CD4-positive, alpha-beta T cell treated with Interleukin-2 at 100 ng/mL for 4 hours (primary cell): ENCODE measurements around the gene ZNF438.

Source experiments
- DNase-seq: peaks from one replicate; pipeline ENCODE4 v3.0.0-alpha.2; 2020; ENCODE audit warnings: low spot score

Gene ZNF438

GRCh38 chr10:30883751-30884150 is 147.9 kb downstream of the ZNF438 start:
- no peak for DNase-seq

GRCh38 chr10:30883116-30883515 is 148.5 kb downstream of the ZNF438 start:
- DNase-seq = no peak

- no peak for DNase-seq
These were observed 149.4 kb downstream of the ZNF438 start for GRCh38 chr10:30882281-30882680.

- no peak for DNase-seq
These were observed 152.7 kb downstream of the ZNF438 start for GRCh38 chr10:30878920-30879319.

GRCh38 chr10:30877111-30877510 is 154.6 kb downstream of the ZNF438 start:
- DNase-seq = no peak

- no peak for DNase-seq
These were observed 158.3 kb downstream of the ZNF438 start for GRCh38 chr10:30873411-30873810.

- DNase-seq = no peak
These were observed 160.8 kb downstream of the ZNF438 start for GRCh38 chr10:30870896-30871295.

GRCh38 chr10:30869566-30869965 is 162.1 kb downstream of the ZNF438 start:
- no peak for DNase-seq

GRCh38 chr10:30868611-30869010 is 163.1 kb downstream of the ZNF438 start:
- no peak for DNase-seq

GRCh38 chr10:30866896-30867295 is 164.8 kb downstream of the ZNF438 start:
- DNase-seq = no peak

GRCh38 chr10:30865141-30865926 is 166.3 kb downstream of the ZNF438 start:
- DNase-seq = no peak

GRCh38 chr10:30863516-30864210 is 168.0 kb downstream of the ZNF438 start:
- DNase-seq = no peak

GRCh38 chr10:30862486-30862885 is 169.2 kb downstream of the ZNF438 start:
- DNase-seq = no peak

- DNase-seq = no peak
These were observed 169.7 kb downstream of the ZNF438 start for GRCh38 chr10:30861976-30862375.

GRCh38 chr10:30861221-30861620 is 170.4 kb downstream of the ZNF438 start:
- no peak for DNase-seq

GRCh38 chr10:30858499-30858898 is 173.2 kb downstream of the ZNF438 start:
- DNase-seq = no peak

GRCh38 chr10:30857803-30858202 is 173.9 kb downstream of the ZNF438 start:
- DNase-seq = no peak

- no peak for DNase-seq
These were observed 176.5 kb downstream of the ZNF438 start for GRCh38 chr10:30855131-30855530.

GRCh38 chr10:30854656-30855055 is 177.0 kb downstream of the ZNF438 start:
- no peak for DNase-seq

- no peak for DNase-seq
These were observed 178.6 kb downstream of the ZNF438 start for GRCh38 chr10:30853066-30853465.

GRCh38 chr10:30850776-30851175 is 180.9 kb downstream of the ZNF438 start:
- no peak for DNase-seq

- no peak for DNase-seq
These were observed 182.2 kb downstream of the ZNF438 start for GRCh38 chr10:30849231-30850035.
